Fibroblast of lung (primary cell): ENCODE results near the gene ZNF79. TPM values are rescaled to one million over a fixed set of nuclear protein-coding genes. Genes with fewer than 3 reads are reported as not detected.

Source experiments
- DNase-seq, 2 donors: peaks; one replicate each; pipeline versions ENCODE4 v3.0.0 to v3.0.0-alpha.2; 2010; ENCODE audit warnings: low read depth in 2 of 2
- H2AFZ ChIP-seq: 2 replicates; pipeline ENCODE4 v1.5.1; 2012; ENCODE audit warnings: low read length, control low read depth, inconsistent platforms
- H3K27ac ChIP-seq: 2 replicates; pipeline ENCODE4 v1.5.1; 2011; ENCODE audit warnings: low read length, control low read depth; ENCODE audit not compliant: insufficient read depth
- H3K27me3 ChIP-seq: 2 replicates; pipeline ENCODE4 v1.5.1; 2011; ENCODE audit warnings: mild to moderate bottlenecking, low read length; ENCODE audit not compliant: control insufficient read depth, insufficient read depth
- H3K36me3 ChIP-seq: 2 replicates; pipeline ENCODE4 v1.5.1; 2011; ENCODE audit warnings: low read length; ENCODE audit not compliant: control insufficient read depth, insufficient read depth
- H3K4me1 ChIP-seq: 2 replicates; pipeline ENCODE4 v1.5.1; 2011; ENCODE audit warnings: low read length; ENCODE audit not compliant: control insufficient read depth, insufficient read depth; ENCODE audit errors: extremely low read depth
- H3K4me2 ChIP-seq: 2 replicates; pipeline ENCODE4 v1.5.1; 2011; ENCODE audit warnings: low read length, control low read depth; ENCODE audit not compliant: insufficient read depth; ENCODE audit errors: extremely low read depth
- H3K4me3 ChIP-seq, 4 experiments: fragments of 200-600 bp in 1 of 4; sonication (generic) in 1 of 4; replicated peaks in 1 of 4; 2 replicates each; pipeline ENCODE4 v1.5.1; 2011 to 2016; ENCODE audit warnings: low read length in 4 of 4, low read depth in 3 of 4, mild to moderate bottlenecking in 3 of 4, control low read depth in 2 of 4, inconsistent platforms in 1 of 4, mixed read lengths in 1 of 4; ENCODE audit not compliant: insufficient read depth in 1 of 4; ENCODE audit errors: control extremely low read depth in 1 of 4
- H3K79me2 ChIP-seq: 2 replicates; pipeline ENCODE4 v1.5.1; 2012; ENCODE audit warnings: mild to moderate bottlenecking, low read length, inconsistent platforms; ENCODE audit not compliant: control insufficient read depth, insufficient read depth
- H3K9ac ChIP-seq: 2 replicates; pipeline ENCODE4 v1.5.1; 2011; ENCODE audit warnings: mild to moderate bottlenecking, low read length, control low read depth; ENCODE audit not compliant: insufficient read depth
- H3K9me3 ChIP-seq: 2 replicates; pipeline ENCODE4 v1.5.1; 2012; ENCODE audit warnings: low read depth, low read length; ENCODE audit not compliant: control insufficient read depth, insufficient read depth
- H4K20me1 ChIP-seq: 2 replicates; pipeline ENCODE4 v1.5.1; 2011; ENCODE audit warnings: low read length; ENCODE audit not compliant: control insufficient read depth, insufficient read depth; ENCODE audit errors: extremely low read depth
- CTCF ChIP-seq, 2 donors: IDR thresholded peaks in 1 of 2; conservative IDR thresholded peaks in 1 of 2; 1 replicate in 1 of 2; 2 replicates in 1 of 2; pipeline ENCODE4 v1.5.1; 2011 to 2012; ENCODE audit warnings: low read length in 2 of 2, control low read depth in 1 of 2, inconsistent platforms in 1 of 2, low read depth in 1 of 2, mild to moderate bottlenecking in 1 of 2
- EZH2 ChIP-seq: IDR thresholded peaks from 2 replicates; pipeline ENCODE4 v1.5.1; 2012; ENCODE audit warnings: low read length, control low read depth, mild to moderate bottlenecking; ENCODE audit errors: missing control alignments
- polyA plus RNA-seq, 2 donors: library from polyadenylated mRNA; depleted of rRNA in 1 of 2; stranded (reverse) in 1 of 2; unstranded in 1 of 2; fragments of >200 nt; gene quantifications; 2 replicates each; pipeline ENCODE4 v1.2.1, GENCODE V29; 2011 to 2012; ENCODE audit warnings: missing spikeins in 1 of 2
- total RNA-seq: library from RNA; depleted of rRNA; stranded (reverse); fragments of >200 nt; gene quantifications from 2 replicates; pipeline ENCODE4 v1.2.1, GENCODE V29; 2014

The ZNF79 gene
- total and polyA plus RNA-seq, 2 donors (not counting 1 experiment from before 2014, with no cell fraction given), result 4.9 to 15.0 TPM

- TF ChIP-seq EZH2 (no peak), CTCF (conservative IDR thresholded peaks at IDR 0.05 in 1 of 2, IDR thresholded peaks at IDR 0.05 in 1 of 2; ENCODE audit: low read depth in 1 of 2, low read length in 2 of 2) (no peak)
- Histone ChIP-seq H3K27me3 (no peaks in the 10 kb centered on the region), H3K4me2 (no peak overlapping the region), H3K36me3 (peaks cover 2% of the 10 kb centered on the region), H3K27ac (no peak overlapping the region), H3K4me1 (no peaks in the 10 kb centered on the region), H4K20me1 (no peaks in the 10 kb centered on the region), H3K9me3 (no peaks in the 10 kb centered on the region), H3K4me3 (no peak overlapping the region), H2AFZ (no peak overlapping the region), H3K79me2 (no peaks in the 10 kb centered on the region), H3K9ac (no peak overlapping the region)
- DNase-seq, result no peak
Measured at GRCh38 chr9:127473932-127474331, 49.8 kb downstream of the ZNF79 start.

- Histone ChIP-seq H3K27me3 (no peaks in the 10 kb centered on the region), H3K4me3 (no peak overlapping the region), H2AFZ (no peak overlapping the region), H3K9me3 (no peaks in the 10 kb centered on the region), H4K20me1 (no peaks in the 10 kb centered on the region), H3K27ac (no peak overlapping the region), H3K4me2 (no peak overlapping the region), H3K36me3 (peaks cover 6% of the 10 kb centered on the region), H3K9ac (no peak overlapping the region), H3K4me1 (no peaks in the 10 kb centered on the region), H3K79me2 (no peaks in the 10 kb centered on the region)
- no peak for DNase-seq
- no peak for TF ChIP-seq EZH2
- TF ChIP-seq CTCF (conservative IDR thresholded peaks at IDR 0.05 in 1 of 2, IDR thresholded peaks at IDR 0.05 in 1 of 2; ENCODE audit: low read depth in 1 of 2, low read length in 2 of 2), result no peak
Measured at GRCh38 chr9:127474592-127474991, 50.4 kb downstream of the ZNF79 start.

GRCh38 chr9:127479507-127480081 lies 55.4 kb downstream of the ZNF79 start:
- Histone ChIP-seq H3K9ac (no peak overlapping the region), H3K4me1 (no peaks in the 10 kb centered on the region), H3K36me3 (peaks cover 10% of the 10 kb centered on the region), H3K4me2 (no peak overlapping the region), H3K79me2 (no peaks in the 10 kb centered on the region), H3K4me3 (no peak overlapping the region), H3K27ac (no peak overlapping the region), H3K27me3 (no peaks in the 10 kb centered on the region), H4K20me1 (no peaks in the 10 kb centered on the region), H2AFZ (no peak overlapping the region), H3K9me3 (no peaks in the 10 kb centered on the region)
- no peak for TF ChIP-seq EZH2
- no peak for TF ChIP-seq CTCF (conservative IDR thresholded peaks at IDR 0.05 in 1 of 2, IDR thresholded peaks at IDR 0.05 in 1 of 2; ENCODE audit: low read depth in 1 of 2, low read length in 2 of 2)
- no peak for DNase-seq
